HL-60 (cell line): ENCODE measurements around the gene TEX22.

Experiments used
- DNase-seq, 2 experiments: peaks; one replicate each; pipeline ENCODE4 v3.0.0-alpha.2; 2010 to 2020; ENCODE audit warnings: low read depth in 1 of 2, low spot score in 1 of 2
- H3K27ac ChIP-seq: fragments of 250-450 bp; sonication (Bioruptor Pico); replicated peaks from 2 replicates; pipeline ENCODE4 v1.5.1; 2020; ENCODE audit warnings: mild to moderate bottlenecking, moderate library complexity
- H3K27me3 ChIP-seq: fragments of 250-450 bp; sonication (Bioruptor Pico); 2 replicates; pipeline ENCODE4 v1.5.1; 2021; ENCODE audit warnings: mild to moderate bottlenecking, moderate library complexity; ENCODE audit not compliant: insufficient read depth, poor library complexity, severe bottlenecking
- H3K4me3 ChIP-seq: replicated peaks from 2 replicates; pipeline ENCODE4 v1.5.1; 2011; ENCODE audit warnings: mild to moderate bottlenecking, control low read depth, low read length; ENCODE audit not compliant: insufficient read depth
- CTCF ChIP-seq: IDR thresholded peaks from one replicate; pipeline ENCODE4 v1.5.1; 2011; ENCODE audit warnings: low read length, control low read depth, inconsistent platforms; ENCODE audit not compliant: insufficient read depth
- GABPA ChIP-seq: IDR thresholded peaks from 2 replicates; pipeline ENCODE4 v1.6.1; 2012; ENCODE audit warnings: low read depth
- POLR2AphosphoS5 ChIP-seq: IDR thresholded peaks from 2 replicates; pipeline ENCODE4 v1.6.1; 2012; ENCODE audit warnings: low read depth
- SPI1 ChIP-seq: IDR thresholded peaks from 2 replicates; pipeline ENCODE4 v1.6.1; 2012; ENCODE audit warnings: low read depth, mild to moderate bottlenecking, borderline replicate concordance
- long read RNA-seq: library from polyadenylated mRNA; unstranded; transcript quantifications from one replicate; pipeline ENCODE4 v2.0.0, GENCODE V29; 2020
- TF ChIP-seq, protein P1 (sequence below): IDR thresholded peaks from 2 replicates; pipeline ENCODE4 v1.6.1; 2012; ENCODE audit warnings: low read depth; ENCODE audit not compliant: insufficient replicate concordance

Gene TEX22
- long read RNA-seq, partial matches to known transcripts, result 0 of 1 reads
- long read RNA-seq, other reads (novel, unspliced or antisense), result 1 of 1 reads

DNA sequence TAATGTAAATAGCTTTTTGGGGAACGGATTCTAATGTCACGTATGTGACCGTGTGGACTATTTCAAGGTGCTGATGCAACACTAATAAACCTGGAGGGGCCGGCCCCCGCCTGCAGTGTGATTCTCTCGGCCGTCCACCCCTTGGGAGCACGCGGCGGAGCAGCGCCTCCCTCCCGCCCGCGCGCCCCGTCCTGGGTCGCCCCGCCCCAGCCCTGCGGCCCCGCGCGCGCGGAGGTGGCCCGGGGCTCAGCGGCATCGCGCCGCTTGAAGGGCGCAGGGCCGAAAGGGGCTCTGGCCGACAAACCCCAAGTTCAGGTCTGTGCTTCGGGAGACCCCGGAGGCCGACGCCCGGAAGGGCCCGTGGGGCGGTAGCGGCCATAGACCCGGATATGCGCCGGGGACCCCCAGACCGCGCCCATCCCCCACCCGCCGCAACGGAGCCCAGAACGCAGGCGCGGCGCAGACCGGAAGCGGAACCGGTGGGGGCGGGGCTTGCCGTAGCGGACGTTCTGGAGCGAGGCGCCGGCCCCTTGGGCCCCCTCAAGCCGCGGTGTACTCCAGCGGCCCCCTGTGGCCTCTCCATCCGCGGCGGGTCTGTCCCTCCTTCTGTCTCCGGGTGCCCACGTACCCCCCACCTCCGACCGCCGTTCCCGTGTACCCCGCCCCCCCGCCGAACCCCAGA is at the start of gene TEX22:
Gene TEX22 (plus strand): TSS at position 495 of the 682 bp plus-strand sequence. CDS start 803 bp downstream, outside the sequence.
- H3K4me3 ChIP-seq, result peak within 1 kb of the TSS; percentile 73
- no peaks in the 10 kb centered on the region for H3K27me3 ChIP-seq
- H3K27ac ChIP-seq, result peak within 1 kb of the TSS; percentile 97
- TF ChIP-seq POLR2AphosphoS5 (peak; percentile 74), GABPA (peak; percentile 81)
- TF ChIP-seq, protein P1, sequence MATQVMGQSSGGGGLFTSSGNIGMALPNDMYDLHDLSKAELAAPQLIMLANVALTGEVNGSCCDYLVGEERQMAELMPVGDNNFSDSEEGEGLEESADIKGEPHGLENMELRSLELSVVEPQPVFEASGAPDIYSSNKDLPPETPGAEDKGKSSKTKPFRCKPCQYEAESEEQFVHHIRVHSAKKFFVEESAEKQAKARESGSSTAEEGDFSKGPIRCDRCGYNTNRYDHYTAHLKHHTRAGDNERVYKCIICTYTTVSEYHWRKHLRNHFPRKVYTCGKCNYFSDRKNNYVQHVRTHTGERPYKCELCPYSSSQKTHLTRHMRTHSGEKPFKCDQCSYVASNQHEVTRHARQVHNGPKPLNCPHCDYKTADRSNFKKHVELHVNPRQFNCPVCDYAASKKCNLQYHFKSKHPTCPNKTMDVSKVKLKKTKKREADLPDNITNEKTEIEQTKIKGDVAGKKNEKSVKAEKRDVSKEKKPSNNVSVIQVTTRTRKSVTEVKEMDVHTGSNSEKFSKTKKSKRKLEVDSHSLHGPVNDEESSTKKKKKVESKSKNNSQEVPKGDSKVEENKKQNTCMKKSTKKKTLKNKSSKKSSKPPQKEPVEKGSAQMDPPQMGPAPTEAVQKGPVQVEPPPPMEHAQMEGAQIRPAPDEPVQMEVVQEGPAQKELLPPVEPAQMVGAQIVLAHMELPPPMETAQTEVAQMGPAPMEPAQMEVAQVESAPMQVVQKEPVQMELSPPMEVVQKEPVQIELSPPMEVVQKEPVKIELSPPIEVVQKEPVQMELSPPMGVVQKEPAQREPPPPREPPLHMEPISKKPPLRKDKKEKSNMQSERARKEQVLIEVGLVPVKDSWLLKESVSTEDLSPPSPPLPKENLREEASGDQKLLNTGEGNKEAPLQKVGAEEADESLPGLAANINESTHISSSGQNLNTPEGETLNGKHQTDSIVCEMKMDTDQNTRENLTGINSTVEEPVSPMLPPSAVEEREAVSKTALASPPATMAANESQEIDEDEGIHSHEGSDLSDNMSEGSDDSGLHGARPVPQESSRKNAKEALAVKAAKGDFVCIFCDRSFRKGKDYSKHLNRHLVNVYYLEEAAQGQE, result no peak
- DNase-seq, result peak; percentile 82 to 85

GRCh38 chr14:105348945-105349699 is 49.2 kb upstream of the TEX22 start:
- no peak overlapping the region for H3K27ac ChIP-seq
- TF ChIP-seq POLR2AphosphoS5 (no peak), CTCF (no peak), SPI1 (no peak), GABPA (no peak)
- TF ChIP-seq, protein P1, result no peak
- no peak for DNase-seq

GRCh38 chr14:105349992-105350391 is 48.3 kb upstream of the TEX22 start:
- Histone ChIP-seq H3K27ac (no peak overlapping the region), H3K27me3 (no peaks in the 10 kb centered on the region), H3K4me3 (no peak overlapping the region)
- no peak for DNase-seq
- TF ChIP-seq POLR2AphosphoS5 (no peak), CTCF (no peak), SPI1 (no peak), GABPA (no peak)
- TF ChIP-seq, protein P1, result no peak

More at GRCh38 chr14:105348945-105349699, 49.2 kb upstream of the TEX22 start:
- H3K4me3 ChIP-seq, result no peak overlapping the region
- no peaks in the 10 kb centered on the region for H3K27me3 ChIP-seq
